Right renal cortex interstitium (tissue), 3 donors: ENCODE measurements around the gene ARSH. TPM values are rescaled to one million over a fixed set of nuclear protein-coding genes. Genes with fewer than 3 reads are reported as not detected.
"Not testable (repeated sequence)": the region's sequence is repeated elsewhere in the genome, so short reads cannot be mapped to it uniquely, and the experiment has no call there.

Experiments used
- DNase-seq, 3 donors: peaks; one replicate each; pipeline ENCODE4 v3.0.0-alpha.2; 2013; ENCODE audit warnings: low read depth in 3 of 3, low spot score in 2 of 3
- polyA plus RNA-seq, 3 donors: library from polyadenylated mRNA; unstranded; fragments of 120-200 nt; gene quantifications; one replicate each; pipeline ENCODE4 v1.2.1, GENCODE V29; 2013; ENCODE audit not compliant: insufficient read length in 3 of 3

Gene ARSH
- polyA plus RNA-seq, 3 donors = 0.07 TPM; not detected in 2

DNA sequence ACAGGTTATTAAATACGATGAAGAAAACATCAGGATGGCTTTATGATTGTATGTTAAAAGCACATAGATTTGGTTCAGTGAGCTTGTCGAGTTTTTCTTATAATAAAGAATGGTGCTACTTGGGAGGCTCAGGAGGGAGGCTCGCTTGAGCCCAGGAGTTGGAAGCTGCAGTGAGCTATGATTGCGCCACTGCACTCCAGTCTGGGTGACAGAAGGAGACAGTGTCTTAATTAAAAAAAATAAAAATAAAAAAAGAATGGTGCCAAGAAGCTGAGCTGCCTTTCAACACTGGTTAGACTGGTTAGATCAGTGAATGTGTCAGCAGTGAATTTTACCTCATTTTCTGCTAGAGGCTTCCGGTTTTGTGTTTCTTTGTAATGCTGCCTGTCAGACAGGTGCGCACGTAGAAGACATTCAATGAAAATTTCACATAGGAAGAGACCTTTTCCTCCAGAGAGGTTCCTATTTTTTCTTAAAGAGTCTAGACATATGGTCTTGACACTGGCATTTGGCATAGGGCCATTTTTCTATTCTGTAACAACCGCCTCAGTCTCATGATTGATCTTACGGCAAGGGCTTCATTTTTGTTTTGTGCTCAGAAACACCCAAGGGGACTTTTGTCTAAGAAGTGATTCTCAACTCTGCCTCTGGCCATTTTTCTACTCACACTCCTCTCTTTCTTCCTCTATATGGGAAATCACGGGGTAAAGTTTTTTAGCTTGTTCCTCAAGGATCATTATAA is 19.9 kb downstream of the ARSH start:
- no peak for DNase-seq

DNA sequence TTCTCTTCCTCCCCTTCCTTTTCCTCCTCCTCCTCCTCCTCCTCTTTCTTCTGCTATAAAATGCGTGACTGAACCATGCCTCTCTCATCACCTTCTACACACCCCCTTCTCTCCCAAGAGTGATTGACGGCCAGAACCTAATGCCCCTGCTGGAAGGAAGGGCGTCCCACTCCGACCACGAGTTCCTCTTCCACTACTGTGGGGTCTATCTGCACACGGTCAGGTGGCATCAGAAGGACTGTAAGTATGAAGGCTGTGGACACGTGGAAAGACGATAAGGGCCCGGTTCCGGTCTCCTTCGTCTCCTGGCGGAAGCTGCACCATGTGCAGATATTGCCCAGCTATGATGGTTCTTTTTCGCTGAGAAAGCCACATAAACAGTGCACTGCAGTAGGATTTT is 22.8 kb downstream of the ARSH start:
- DNase-seq = no peak

DNA sequence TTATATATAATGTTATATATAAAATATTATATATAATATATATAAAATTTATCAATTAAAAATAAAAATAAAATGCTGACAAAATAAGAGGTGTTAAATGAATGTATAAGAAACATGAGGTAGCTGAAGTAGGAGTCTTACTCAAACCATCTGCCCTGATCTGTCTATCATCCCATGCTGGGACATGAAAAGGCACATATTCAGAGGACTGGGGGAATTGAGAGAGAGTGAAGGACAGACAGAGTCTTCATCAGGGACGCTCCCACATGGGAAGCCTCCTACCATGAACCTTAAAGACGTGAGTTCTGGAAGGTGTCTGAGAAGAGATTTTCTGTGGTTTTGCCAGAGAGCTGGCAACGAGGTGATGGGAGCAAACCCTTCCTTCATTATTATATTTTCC is 30.9 kb downstream of the ARSH start:
- no peak for DNase-seq

DNA sequence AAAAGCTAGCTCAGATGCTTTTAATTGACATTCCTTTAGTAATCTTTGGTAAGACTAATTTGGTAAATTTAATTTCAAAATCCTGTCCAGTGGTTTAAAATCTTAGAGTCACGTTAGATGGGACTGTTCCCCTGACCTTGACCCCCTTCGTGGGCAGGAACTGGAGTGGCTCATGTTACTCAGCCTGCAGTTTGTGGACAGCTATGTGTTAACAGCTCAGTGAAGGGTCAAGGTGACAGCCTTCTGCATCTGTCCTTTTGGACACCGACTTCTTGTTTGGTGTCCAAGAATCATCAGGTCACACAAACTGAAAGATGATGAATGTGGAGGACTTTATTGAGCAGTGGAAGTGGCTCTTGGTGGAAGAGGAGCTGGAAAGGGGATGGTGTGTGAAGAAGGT is 37.9 kb downstream of the ARSH start:
- DNase-seq = no peak

GRCh38 chrX:3044671-3045070 is 38.3 kb downstream of the ARSH start:
- DNase-seq = no peak

- DNase-seq = no peak
Measured at GRCh38 chrX:3046253-3047240, 40.2 kb downstream of the ARSH start.

- not testable (repeated sequence) for DNase-seq
Measured at GRCh38 chrX:3050523-3051175, 44.3 kb downstream of the ARSH start.

DNA sequence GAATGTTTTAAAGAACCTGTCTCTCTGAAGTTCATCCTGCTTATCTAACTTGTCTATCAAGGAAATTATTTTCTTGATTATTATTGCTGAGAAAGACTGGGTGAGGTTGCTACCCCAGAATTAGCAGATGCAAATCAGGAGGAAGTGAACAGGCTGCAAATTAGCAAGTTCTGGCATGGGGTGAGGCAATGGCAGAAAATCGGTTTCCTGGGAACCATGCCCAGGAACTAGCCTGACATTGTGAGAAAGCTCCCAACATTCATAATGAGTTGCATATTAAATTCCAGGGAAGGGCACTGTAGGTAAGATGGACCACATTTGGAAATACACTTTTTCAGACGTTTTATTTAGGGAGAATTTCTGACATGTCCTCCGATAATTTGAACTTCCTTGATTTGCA is 46.5 kb downstream of the ARSH start:
- DNase-seq = no peak

DNA sequence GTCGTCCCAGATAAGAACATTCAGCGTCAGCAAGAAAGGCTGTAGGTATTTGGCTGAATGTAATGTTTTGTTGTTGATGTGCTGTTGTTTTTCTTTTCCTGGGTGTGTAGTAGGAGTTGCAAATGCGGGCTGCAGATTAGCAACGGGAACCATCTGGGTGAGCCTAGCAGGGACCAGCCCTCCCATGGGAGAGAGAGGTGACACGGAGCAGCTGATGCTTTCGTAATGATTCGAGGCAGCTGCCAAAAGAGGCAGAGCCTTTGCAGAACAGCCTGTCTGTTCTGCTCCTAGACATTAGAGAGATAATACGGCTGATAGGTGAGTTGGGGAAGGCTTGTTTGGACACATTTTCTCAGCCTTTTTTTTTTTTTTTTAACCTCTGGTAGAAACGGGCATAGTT is 60.2 kb downstream of the ARSH start:
- DNase-seq = no peak

GRCh38 chrX:3075959-3076358 is 69.6 kb downstream of the ARSH start:
- DNase-seq = no peak

- DNase-seq = no peak
Measured at GRCh38 chrX:3076416-3076991, 70.2 kb downstream of the ARSH start.

Other genes with a start within 250 kb of the ARSH start
- gene GYG2, start 177.6 kb upstream of the ARSH start, polyA plus RNA-seq = 10 to 100 TPM; 15.2 to 18.1 (median 17.1) TPM
- gene ARSD, start 77.2 kb upstream of the ARSH start, polyA plus RNA-seq = 10 to 100 TPM; 50.9 to 56.1 (median 54.9) TPM
- under 1 TPM; 0.06 to 0.26 (median 0.25) TPM for gene ARSF, start 34.9 kb downstream of the ARSH start, polyA plus RNA-seq